Liver (tissue), 9 donors: Measurements from ENCODE around the gene MARCHF3. TPM values are rescaled to one million over a fixed set of nuclear protein-coding genes. Genes with fewer than 3 reads are reported as not detected.

Source experiments
- DNase-seq: peaks from one replicate; pipeline ENCODE4 v3.0.0-alpha.2; 2017; ENCODE audit warnings: low spot score
- H3K27ac ChIP-seq, 2 donors: one replicate each; pipeline ENCODE4 v1.7.0; 2013; ENCODE audit warnings: inconsistent platforms in 2 of 2, low read length in 2 of 2, control low read depth in 1 of 2, low read depth in 1 of 2, mild to moderate bottlenecking in 1 of 2
- H3K27me3 ChIP-seq, 4 donors: one replicate each; pipeline versions ENCODE4 v1.6.1 to v1.7.0; 2013; ENCODE audit warnings: low read length in 3 of 4, inconsistent platforms in 1 of 4, mild to moderate bottlenecking in 1 of 4, moderate library complexity in 1 of 4; ENCODE audit not compliant: control insufficient read depth in 4 of 4, insufficient read depth in 4 of 4
- H3K36me3 ChIP-seq, 4 donors: one replicate each; pipeline versions ENCODE4 v1.6.1 to v1.7.0; 2013; ENCODE audit warnings: low read length in 3 of 4, mild to moderate bottlenecking in 3 of 4, low read depth in 1 of 4, moderate library complexity in 1 of 4; ENCODE audit not compliant: control insufficient read depth in 4 of 4, insufficient read depth in 3 of 4
- H3K4me1 ChIP-seq, 4 donors: one replicate each; pipeline versions ENCODE4 v1.6.1 to v1.7.0; 2013; ENCODE audit warnings: low read length in 3 of 4, mild to moderate bottlenecking in 3 of 4, moderate library complexity in 1 of 4; ENCODE audit not compliant: control insufficient read depth in 4 of 4, insufficient read depth in 4 of 4
- H3K4me3 ChIP-seq, 3 donors: one replicate each; pipeline versions ENCODE4 v1.6.1 to v1.7.0; 2013; ENCODE audit warnings: low read length in 3 of 3, control low read depth in 1 of 3, low read depth in 1 of 3, mild to moderate bottlenecking in 1 of 3
- H3K9ac ChIP-seq, 2 donors: one replicate each; pipeline ENCODE4 v1.7.0; 2013; ENCODE audit warnings: low read length in 2 of 2, mild to moderate bottlenecking in 2 of 2, moderate library complexity in 2 of 2, control low read depth in 1 of 2, low read depth in 1 of 2
- H3K9me3 ChIP-seq, 4 donors: one replicate each; pipeline versions ENCODE4 v1.6.1 to v1.7.0; 2013; ENCODE audit warnings: low read length in 3 of 4; ENCODE audit not compliant: control insufficient read depth in 4 of 4
- CTCF ChIP-seq: fragments of 150-350 bp; IDR thresholded peaks from 2 replicates; pipeline ENCODE4 v1.5.1; 2017; ENCODE audit warnings: improper control_type of control experiment, low read depth, low read length; ENCODE audit not compliant: missing input control
- EGR1 ChIP-seq, 2 donors: IDR thresholded peaks; 2 replicates each; pipeline ENCODE4 v1.6.1; 2016 to 2018; ENCODE audit warnings: antibody characterized with exemption in 2 of 2, low read depth in 2 of 2
- FOXA1 ChIP-seq: IDR thresholded peaks from 2 replicates; pipeline ENCODE4 v1.6.1; 2016; ENCODE audit warnings: antibody characterized with exemption
- FOXA2 ChIP-seq: IDR thresholded peaks from 2 replicates; pipeline ENCODE4 v1.6.1; 2016; ENCODE audit warnings: antibody characterized with exemption
- HNF4G ChIP-seq: IDR thresholded peaks from 2 replicates; pipeline ENCODE4 v1.6.1; 2016; ENCODE audit warnings: antibody characterized with exemption
- JUND ChIP-seq, 2 donors: IDR thresholded peaks; 2 replicates each; pipeline ENCODE4 v1.6.1; 2016; ENCODE audit warnings: antibody characterized with exemption in 2 of 2
- MAX ChIP-seq: IDR thresholded peaks from 2 replicates; pipeline ENCODE4 v1.6.1; 2016; ENCODE audit warnings: antibody characterized with exemption
- NR2F2 ChIP-seq: IDR thresholded peaks from 2 replicates; pipeline ENCODE4 v1.6.1; 2016; ENCODE audit warnings: antibody characterized with exemption
- RAD21 ChIP-seq, 2 donors: IDR thresholded peaks; 2 replicates each; pipeline ENCODE4 v1.6.1; 2016; ENCODE audit warnings: antibody characterized with exemption in 2 of 2, mild to moderate bottlenecking in 2 of 2
- REST ChIP-seq: IDR thresholded peaks from 2 replicates; pipeline ENCODE4 v1.6.1; 2016; ENCODE audit warnings: antibody characterized with exemption, mild to moderate bottlenecking
- RXRA ChIP-seq, 2 donors: IDR thresholded peaks; 2 replicates each; pipeline ENCODE4 v1.6.1; 2017 to 2018; ENCODE audit warnings: antibody characterized with exemption in 2 of 2, mild to moderate bottlenecking in 1 of 2
- SP1 ChIP-seq: IDR thresholded peaks from 2 replicates; pipeline ENCODE4 v1.6.1; 2018; ENCODE audit warnings: antibody characterized with exemption, mild to moderate bottlenecking
- TAF1 ChIP-seq: conservative IDR thresholded peaks from 2 replicates; pipeline ENCODE4 v1.6.1; 2016; ENCODE audit warnings: antibody characterized with exemption, mild to moderate bottlenecking
- YY1 ChIP-seq: IDR thresholded peaks from 2 replicates; pipeline ENCODE4 v1.6.1; 2016; ENCODE audit warnings: antibody characterized with exemption, mild to moderate bottlenecking
- WGBS: extraction: QIAGEN DNeasy Blood & Tissue Kit; methylation state at CpG from one replicate; pipeline ENCODE4 v1.1.7; 2013; 5-methylcytosine and 5-hydroxymethylcytosine counted together
- polyA plus RNA-seq, 2 donors: library from polyadenylated mRNA; stranded (reverse) in 1 of 2; unstranded in 1 of 2; fragments of 200-250 nt in 1 of 2; fragments of >200 nt in 1 of 2; fragmentation: Nextera tagmentation in 1 of 2; extraction: Ambion mirVana in 1 of 2; gene quantifications; one replicate each; pipeline versions ENCODE4 v1.2.1 to v1.2.3, GENCODE V29; 2013 to 2015
- total RNA-seq, 2 donors: library from RNA; depleted of rRNA; stranded (reverse); fragments of >200 nt; gene quantifications; one replicate each; pipeline ENCODE4 v1.2.3, GENCODE V29; 2014
- donor health status: healthy.
- donor health status: healthy.
- donor health status: healthy.
- donor health status: healthy.
- donor health status: healthy.

The MARCHF3 gene
- total and polyA plus RNA-seq, 4 donors, result 0.93 to 51.0 (median 1.4) TPM

GRCh38 chr5:127028822-127029457 lies 1.4 kb downstream of the MARCHF3 start:
- Histone ChIP-seq H3K9me3 (no peaks in the 10 kb centered on the region), H3K27ac (no peak overlapping the region), H3K4me1 (peaks cover 8 to 14% (median 12%) of the 10 kb centered on the region in 4 donors), H3K4me3 (peak overlapping the region in 1 of 3 donors; percentile 76), H3K27me3 (no peaks in the 10 kb centered on the region), H3K36me3 (no peaks in the 10 kb centered on the region), H3K9ac (no peak overlapping the region)
- DNase-seq, result peak; percentile 59
- 32% methylated on average over 12 of the region's 12 CpGs for WGBS
- TF ChIP-seq JUND (IDR thresholded peaks at IDR 0.05) (no peak), NR2F2 (no peak), TAF1 (no peak)

- no peak for DNase-seq
- TF ChIP-seq FOXA1, result no peak
- TF ChIP-seq HNF4G, result no peak
- no peak for TF ChIP-seq TAF1
- Histone ChIP-seq H3K9ac (no peak overlapping the region), H3K9me3 (no peaks in the 10 kb centered on the region), H3K4me3 (no peak overlapping the region), H3K27me3 (no peaks in the 10 kb centered on the region), H3K36me3 (no peaks in the 10 kb centered on the region), H3K27ac (no peak overlapping the region), H3K4me1 (peaks cover 9 to 14% (median 12%) of the 10 kb centered on the region in 4 donors)
- 91% methylated on average over 1 of the region's 1 CpG for WGBS
Observed at GRCh38 chr5:127027539-127027938, 2.8 kb downstream of the MARCHF3 start.

- H3K4me1 ChIP-seq, result peaks cover 7 to 14% (median 10%) of the 10 kb centered on the region in 4 donors
Observed at GRCh38 chr5:127026166-127026565, 4.2 kb downstream of the MARCHF3 start.

More at GRCh38 chr5:127026166-127026565, 4.2 kb downstream of the MARCHF3 start:
- H3K36me3 ChIP-seq, result no peaks in the 10 kb centered on the region
- H3K4me3 ChIP-seq, result no peak overlapping the region
- DNase-seq, result no peak
- H3K9me3 ChIP-seq, result no peaks in the 10 kb centered on the region
- H3K27ac ChIP-seq, result no peak overlapping the region
- H3K27me3 ChIP-seq, result no peaks in the 10 kb centered on the region
- no peak for TF ChIP-seq CTCF
- TF ChIP-seq TAF1, result no peak
- no peak for TF ChIP-seq MAX
- no peak for TF ChIP-seq JUND (IDR thresholded peaks at IDR 0.05)
- TF ChIP-seq FOXA2, result no peak
- no peak for TF ChIP-seq RXRA (IDR thresholded peaks at IDR 0.05)
- no peak for TF ChIP-seq YY1
- TF ChIP-seq FOXA1, result no peak
- TF ChIP-seq REST, result no peak
- no peak for TF ChIP-seq HNF4G
- no peak for TF ChIP-seq EGR1 (IDR thresholded peaks at IDR 0.05; ENCODE audit: low read depth in 2 of 2)
- TF ChIP-seq RAD21 (IDR thresholded peaks at IDR 0.05), result no peak
- no peak for TF ChIP-seq SP1
- H3K9ac ChIP-seq, result no peak overlapping the region
- 95% methylated on average over 2 of the region's 2 CpGs for WGBS
